ENCODE results near the gene SH3PXD2B.

DNA sequence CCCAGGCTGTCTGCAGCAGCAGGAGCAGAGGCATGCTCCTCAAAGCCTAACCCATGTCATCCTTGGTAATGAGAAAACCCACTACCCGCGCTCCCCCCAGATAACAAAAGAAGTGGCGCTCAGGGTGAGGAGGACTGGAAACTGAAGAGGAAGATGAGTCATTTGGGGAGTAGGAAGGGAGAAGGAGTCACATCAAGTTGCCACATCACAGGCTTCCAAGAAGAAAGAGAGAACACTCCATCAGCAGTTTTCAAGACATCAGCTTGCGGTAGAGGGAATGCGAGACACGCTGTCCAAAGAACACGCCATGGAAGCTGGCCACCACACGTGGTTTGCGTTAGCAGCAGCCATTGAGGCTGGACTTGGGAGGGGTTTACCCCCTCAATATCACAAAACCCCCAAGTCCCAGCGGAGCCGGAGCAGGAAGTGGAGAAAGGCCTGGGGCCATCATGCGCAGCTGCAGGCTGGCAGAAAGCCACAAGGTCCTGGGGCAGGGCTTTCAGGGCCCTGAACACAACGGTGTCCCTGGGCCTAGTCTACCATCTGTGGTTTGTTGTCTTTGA lies 41.5 kb downstream of the SH3PXD2B start:
- TF ChIP-seq, protein P1, sequence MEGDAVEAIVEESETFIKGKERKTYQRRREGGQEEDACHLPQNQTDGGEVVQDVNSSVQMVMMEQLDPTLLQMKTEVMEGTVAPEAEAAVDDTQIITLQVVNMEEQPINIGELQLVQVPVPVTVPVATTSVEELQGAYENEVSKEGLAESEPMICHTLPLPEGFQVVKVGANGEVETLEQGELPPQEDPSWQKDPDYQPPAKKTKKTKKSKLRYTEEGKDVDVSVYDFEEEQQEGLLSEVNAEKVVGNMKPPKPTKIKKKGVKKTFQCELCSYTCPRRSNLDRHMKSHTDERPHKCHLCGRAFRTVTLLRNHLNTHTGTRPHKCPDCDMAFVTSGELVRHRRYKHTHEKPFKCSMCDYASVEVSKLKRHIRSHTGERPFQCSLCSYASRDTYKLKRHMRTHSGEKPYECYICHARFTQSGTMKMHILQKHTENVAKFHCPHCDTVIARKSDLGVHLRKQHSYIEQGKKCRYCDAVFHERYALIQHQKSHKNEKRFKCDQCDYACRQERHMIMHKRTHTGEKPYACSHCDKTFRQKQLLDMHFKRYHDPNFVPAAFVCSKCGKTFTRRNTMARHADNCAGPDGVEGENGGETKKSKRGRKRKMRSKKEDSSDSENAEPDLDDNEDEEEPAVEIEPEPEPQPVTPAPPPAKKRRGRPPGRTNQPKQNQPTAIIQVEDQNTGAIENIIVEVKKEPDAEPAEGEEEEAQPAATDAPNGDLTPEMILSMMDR (IDR thresholded peaks at IDR 0.05), result no peak
- TF ChIP-seq POLR2AphosphoS5 (IDR thresholded peaks at IDR 0.05), result peak; percentile 87 to 99 (median 89)
